Superior temporal gyrus (tissue), 1 donor: ENCODE measurements around the gene GALNT10.

ENCODE experiments used
- DNase-seq: peaks from one replicate; pipeline ENCODE4 v3.0.0-alpha.2; 2016; ENCODE audit errors: extremely low spot score

Gene GALNT10

GRCh38 chr5:154179846-154180710 is 10.5 kb upstream of the GALNT10 start:
- DNase-seq = peak; percentile 86

GRCh38 chr5:154181161-154181560 is 9.4 kb upstream of the GALNT10 start:
- no peak for DNase-seq

GRCh38 chr5:154189256-154189818 is 1.2 kb upstream of the GALNT10 start:
- no peak for DNase-seq

- DNase-seq = peak; percentile 78
Observed at GRCh38 chr5:154189819-154190594, 526 bp upstream of the GALNT10 start.

- no peak for DNase-seq
Observed at GRCh38 chr5:154191467-154192261, 1.1 kb downstream of the GALNT10 start.

- peak; percentile 89 for DNase-seq
Observed at GRCh38 chr5:154193283-154193682, 2.8 kb downstream of the GALNT10 start.

- no peak for DNase-seq
Observed at GRCh38 chr5:154193701-154194121, 3.2 kb downstream of the GALNT10 start.

GRCh38 chr5:154194345-154195329 is 4.1 kb downstream of the GALNT10 start:
- DNase-seq = no peak

- no peak for DNase-seq
Observed at GRCh38 chr5:154196281-154196680, 5.7 kb downstream of the GALNT10 start.

GRCh38 chr5:154196955-154197652 is 6.6 kb downstream of the GALNT10 start:
- DNase-seq = peak; percentile 73

- DNase-seq = no peak
Observed at GRCh38 chr5:154197801-154198491, 7.4 kb downstream of the GALNT10 start.

GRCh38 chr5:154198611-154199230 is 8.2 kb downstream of the GALNT10 start:
- DNase-seq = no peak

- no peak for DNase-seq
Observed at GRCh38 chr5:154199263-154199662, 8.7 kb downstream of the GALNT10 start.

GRCh38 chr5:154199671-154200220 is 9.2 kb downstream of the GALNT10 start:
- no peak for DNase-seq

GRCh38 chr5:154200221-154200620 is 9.7 kb downstream of the GALNT10 start:
- no peak for DNase-seq

- DNase-seq = no peak
Observed at GRCh38 chr5:154201108-154201769, 10.7 kb downstream of the GALNT10 start.

GRCh38 chr5:154202379-154203260 is 12.1 kb downstream of the GALNT10 start:
- no peak for DNase-seq
